NT2/D1 (cell line): ENCODE data around the gene CCDC7.
"Not testable (repeated sequence)": the region's sequence is repeated elsewhere in the genome, so short reads cannot be mapped to it uniquely, and the experiment has no call there.

Experiments used
- SUZ12 ChIP-seq: IDR thresholded peaks from 2 replicates; pipeline ENCODE4 v1.6.1; 2011; ENCODE audit not compliant: insufficient read length, insufficient read depth; ENCODE audit errors: extremely low read depth
- YY1 ChIP-seq: IDR thresholded peaks from 2 replicates; pipeline ENCODE4 v1.6.1; 2011; ENCODE audit not compliant: insufficient read length, insufficient read depth
- ZNF274 ChIP-seq: IDR thresholded peaks from 2 replicates; pipeline ENCODE4 v1.6.1; 2011; ENCODE audit warnings: mild to moderate bottlenecking, low read depth, low read length

DNA sequence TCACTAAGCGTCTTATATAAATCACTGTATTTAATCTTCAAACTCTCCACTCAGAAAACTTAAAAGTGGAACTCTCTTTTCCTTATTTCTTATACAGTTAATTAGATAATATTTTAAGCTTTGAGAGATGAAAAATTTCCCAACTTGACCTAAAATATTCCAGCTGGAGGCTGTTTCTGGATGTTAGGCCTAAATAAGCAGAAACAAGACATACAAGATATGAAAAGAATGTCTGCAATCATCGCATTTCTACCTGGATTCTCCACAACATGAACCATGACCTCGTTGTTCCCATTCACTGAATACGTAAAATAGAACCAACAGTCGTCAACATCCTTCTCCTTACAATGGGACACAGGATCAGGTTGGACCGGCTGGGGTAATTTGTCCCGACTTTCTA is 464.0 kb downstream of the CCDC7 start:
- not testable (repeated sequence) for TF ChIP-seq ZNF274, SUZ12, YY1
